Measurements from ENCODE around the gene GDNF.

The GDNF gene

DNA sequence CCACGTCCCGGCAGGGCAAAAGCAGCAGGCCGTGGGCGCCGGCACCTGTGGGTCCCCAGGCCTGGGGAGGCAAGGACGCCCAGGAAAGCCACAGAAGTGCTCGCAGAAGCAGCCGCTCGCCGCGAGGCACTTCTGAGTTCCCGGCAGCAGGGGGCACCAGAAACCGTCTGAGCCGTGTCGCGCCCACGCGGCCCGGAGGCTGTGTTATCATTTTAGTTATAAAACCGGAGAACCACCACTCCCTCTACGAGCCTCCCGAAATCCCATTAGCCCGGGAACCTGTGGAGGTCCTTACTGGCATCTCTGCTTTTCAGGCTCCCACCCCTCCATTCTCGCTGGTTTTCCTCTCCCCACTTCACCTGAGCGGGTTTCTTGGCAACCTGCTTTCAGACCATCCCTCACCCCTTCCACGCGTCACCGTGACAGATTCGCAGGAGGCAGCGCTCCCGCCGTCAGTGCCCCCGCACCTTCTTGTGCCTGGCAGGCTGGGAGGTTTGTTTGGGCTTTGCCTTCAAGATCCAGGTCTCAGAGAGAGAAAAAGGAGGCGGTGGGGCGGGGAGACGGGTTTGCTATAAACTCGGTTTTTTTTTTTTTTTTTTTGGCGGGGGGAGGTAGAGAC, 2.3 kb downstream of the GDNF start:
- Mint-ChIP-seq H3K27ac (no peak overlapping the region), H3K4me1 (peaks cover 36% of the 10 kb centered on the region), H3K4me3 (peak overlapping the region; percentile 47), H3K9me3 (no peaks in the 10 kb centered on the region), H3K36me3 (no peaks in the 10 kb centered on the region), H3K27me3 (peaks cover 82% of the 10 kb centered on the region)
- peak; percentile 46 for ATAC-seq

GRCh38 chr5:37836592-37837413, 3.0 kb downstream of the GDNF start:
- Mint-ChIP-seq H3K27me3 (peaks cover 75% of the 10 kb centered on the region), H3K27ac (no peak overlapping the region)

DNA sequence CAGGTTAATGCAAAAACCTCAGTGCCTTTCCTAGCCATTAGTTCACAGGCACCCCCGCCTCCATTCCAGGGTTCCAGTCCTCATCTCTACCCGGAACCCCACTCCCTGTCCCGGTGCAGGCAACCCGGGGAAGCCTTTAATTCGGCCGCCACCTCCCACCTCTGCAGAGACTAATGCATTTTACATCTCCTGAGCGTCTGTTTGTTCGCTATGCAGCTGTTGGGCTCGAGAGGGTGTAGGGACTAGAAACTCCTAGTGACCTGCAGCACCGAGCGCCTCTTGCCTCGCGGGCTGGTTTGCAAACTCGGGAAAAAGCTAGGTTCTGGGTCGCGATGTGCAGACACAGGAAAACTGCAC, 3.6 kb downstream of the GDNF start:
- Mint-ChIP-seq H3K4me1 (peaks cover 36% of the 10 kb centered on the region), H3K27me3 (peaks cover 69% of the 10 kb centered on the region), H3K36me3 (no peaks in the 10 kb centered on the region), H3K9me3 (no peaks in the 10 kb centered on the region), H3K4me3 (no peak overlapping the region), H3K27ac (no peak overlapping the region)
- no peak for ATAC-seq

More at GRCh38 chr5:37836592-37837413, 3.0 kb downstream of the GDNF start:
- H3K4me3 Mint-ChIP-seq, result peak overlapping the region; percentile 47
- H3K9me3 Mint-ChIP-seq, result no peaks in the 10 kb centered on the region
- H3K4me1 Mint-ChIP-seq, result peaks cover 36% of the 10 kb centered on the region
- H3K36me3 Mint-ChIP-seq, result no peaks in the 10 kb centered on the region
- ATAC-seq, result no peak

DNA sequence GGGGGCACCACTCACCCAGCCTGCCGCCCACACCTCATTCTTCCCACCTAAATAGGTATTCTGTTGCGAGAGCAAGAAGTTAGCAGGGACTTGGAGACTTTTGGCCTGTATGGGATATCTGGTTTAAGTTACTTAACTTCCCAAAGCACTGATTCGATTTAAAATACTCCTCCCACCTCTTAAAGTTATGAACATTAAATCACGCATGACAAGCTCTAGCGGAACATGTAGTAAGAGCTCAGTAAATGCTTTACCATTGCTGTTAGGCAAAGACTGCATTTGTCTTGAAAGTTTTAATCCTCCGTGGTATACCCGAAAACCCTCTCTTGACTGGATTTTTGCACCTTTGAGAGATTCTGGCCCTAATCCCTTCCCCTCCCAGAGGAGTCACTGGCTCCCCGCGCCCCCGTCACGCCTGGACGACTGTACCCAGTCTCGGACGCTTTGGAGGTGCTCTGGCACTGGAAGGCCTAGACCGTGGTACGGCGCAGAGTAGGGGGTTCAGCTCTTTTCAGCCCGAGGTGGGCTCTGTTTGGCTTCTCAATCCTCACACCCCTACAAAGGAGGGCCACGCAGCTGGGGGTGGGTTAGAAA, 4.4 kb downstream of the GDNF start:
- Mint-ChIP-seq H3K27me3 (peaks cover 62% of the 10 kb centered on the region), H3K4me1 (peaks cover 36% of the 10 kb centered on the region), H3K4me3 (no peak overlapping the region), H3K27ac (no peak overlapping the region), H3K36me3 (no peaks in the 10 kb centered on the region), H3K9me3 (no peaks in the 10 kb centered on the region)
- ATAC-seq, result no peak

DNA sequence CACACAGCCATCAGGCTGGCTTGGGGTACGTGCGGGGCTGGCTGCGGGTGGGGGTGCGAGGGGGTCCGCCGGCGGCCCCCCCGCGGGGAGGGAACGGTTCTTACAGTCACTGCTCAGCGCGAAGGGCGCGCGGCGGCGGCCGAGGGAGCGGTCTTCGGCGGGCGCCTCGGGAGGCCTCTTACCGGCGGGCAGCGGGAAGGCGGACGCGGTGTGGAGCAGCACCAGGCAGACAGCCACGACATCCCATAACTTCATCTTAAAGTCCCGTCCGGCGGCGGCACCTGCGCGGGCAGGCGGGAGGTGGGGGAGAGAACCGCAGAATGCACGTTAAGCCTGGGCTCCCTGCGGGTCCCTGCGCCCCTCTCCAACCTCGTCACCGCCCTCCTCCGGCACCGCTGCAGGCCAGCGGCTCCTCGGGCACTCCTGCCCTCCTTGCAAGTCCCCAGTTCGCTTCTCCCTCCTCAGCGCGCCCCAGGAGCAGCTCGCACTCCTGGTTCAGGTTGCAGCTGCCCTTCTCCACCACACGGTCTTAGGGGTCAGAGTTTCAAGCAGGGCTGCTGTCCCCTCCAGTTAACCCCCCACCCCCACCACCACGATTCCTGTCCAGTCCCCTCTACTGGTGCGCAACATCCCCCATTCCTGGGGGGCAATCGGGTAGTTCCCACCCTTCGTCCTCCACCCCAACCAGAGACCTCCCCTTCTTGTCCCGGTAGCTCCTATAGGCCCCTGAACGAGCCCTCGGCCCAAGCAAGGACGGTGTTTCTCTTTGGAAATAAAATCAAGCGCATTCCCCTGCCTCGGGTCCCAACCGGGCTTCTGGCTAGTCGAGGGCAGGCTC, 5.1 kb downstream of the GDNF start:
- no peak overlapping the region for H3K27ac Mint-ChIP-seq
- no peak overlapping the region for H3K4me3 Mint-ChIP-seq
- no peaks in the 10 kb centered on the region for H3K36me3 Mint-ChIP-seq
- peaks cover 36% of the 10 kb centered on the region for H3K4me1 Mint-ChIP-seq
- H3K9me3 Mint-ChIP-seq, result no peaks in the 10 kb centered on the region
- H3K27me3 Mint-ChIP-seq, result peaks cover 59% of the 10 kb centered on the region
- ATAC-seq, result no peak

DNA sequence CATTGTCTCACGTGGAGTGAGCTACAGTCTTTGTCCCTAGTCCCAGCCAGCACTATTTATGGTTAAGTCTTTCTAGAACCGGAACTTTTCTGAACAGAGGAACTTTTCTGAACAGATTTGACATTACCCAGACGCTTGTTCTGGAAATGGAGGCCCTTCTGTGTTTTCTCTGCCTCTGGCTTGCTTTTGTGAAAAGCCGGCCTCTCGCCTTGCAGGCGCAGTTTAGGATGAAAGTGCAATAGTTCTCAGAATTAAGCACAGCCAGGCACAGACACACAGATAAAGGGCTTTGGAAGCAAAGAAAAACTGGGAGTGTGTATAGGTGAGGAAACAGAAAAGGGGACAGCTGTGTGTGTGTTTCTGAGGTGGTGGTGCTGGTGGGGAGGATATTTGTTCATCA, 5.9 kb downstream of the GDNF start:
- Mint-ChIP-seq H3K4me3 (no peak overlapping the region), H3K27ac (no peak overlapping the region), H3K36me3 (no peaks in the 10 kb centered on the region), H3K9me3 (no peaks in the 10 kb centered on the region), H3K27me3 (peaks cover 60% of the 10 kb centered on the region), H3K4me1 (peaks cover 36% of the 10 kb centered on the region)
- no peak for ATAC-seq

DNA sequence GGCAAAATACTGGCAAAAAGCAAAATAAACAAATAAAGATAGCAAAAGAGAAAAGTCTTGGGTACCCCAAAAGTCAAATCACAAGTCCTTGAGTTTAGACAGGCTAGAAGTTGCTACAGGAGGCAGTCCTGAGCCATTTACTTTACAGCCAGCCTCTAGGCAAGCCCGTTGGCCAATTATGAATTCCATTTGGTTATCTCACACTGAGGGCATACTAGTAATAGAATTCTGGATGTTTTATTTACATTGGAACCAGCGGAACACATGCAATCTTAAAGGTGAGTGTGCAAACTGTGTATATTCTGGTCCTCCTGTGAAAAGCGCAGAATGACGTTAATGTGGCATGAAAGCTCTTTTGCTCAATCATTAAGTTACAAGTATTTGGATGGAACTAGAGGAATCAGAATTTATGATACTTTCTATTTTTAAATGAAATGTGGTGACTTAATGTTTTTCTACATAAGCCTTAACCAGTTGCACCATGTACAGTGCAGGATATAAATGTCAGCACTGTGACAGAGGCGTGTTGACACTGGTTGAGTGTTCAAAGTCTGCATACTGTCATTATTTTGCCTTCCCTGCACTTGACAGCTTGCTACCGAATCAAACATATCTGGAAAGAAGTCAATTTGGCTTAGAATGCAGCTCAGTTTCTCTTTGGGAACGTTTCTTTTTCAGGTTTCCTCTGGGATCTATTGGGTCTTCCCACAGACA, 7.9 kb downstream of the GDNF start:
- ATAC-seq, result no peak
- Mint-ChIP-seq H3K27ac (no peak overlapping the region), H3K4me3 (no peak overlapping the region), H3K36me3 (no peaks in the 10 kb centered on the region), H3K9me3 (no peaks in the 10 kb centered on the region), H3K27me3 (peaks cover 45% of the 10 kb centered on the region), H3K4me1 (peaks cover 18% of the 10 kb centered on the region)

DNA sequence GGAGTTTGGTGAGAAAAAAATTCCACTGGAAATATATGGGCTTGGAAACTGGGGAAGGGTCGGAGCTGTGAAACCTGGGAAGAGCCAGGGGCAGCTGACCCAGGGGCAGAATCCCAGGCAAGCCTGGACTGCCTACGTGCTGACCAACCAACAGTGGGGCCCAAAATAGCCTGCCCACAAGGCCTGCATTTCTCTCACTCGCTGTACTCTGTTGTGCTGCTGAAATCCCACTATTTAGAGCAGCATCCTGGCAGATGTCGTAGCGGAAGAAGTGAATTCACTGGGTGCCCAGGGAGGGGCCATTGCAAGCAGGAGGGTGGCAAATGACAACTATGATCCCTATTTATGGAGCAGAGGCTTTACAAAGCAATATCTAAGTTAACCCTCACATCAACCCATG, 9.5 kb downstream of the GDNF start:
- Mint-ChIP-seq H3K9me3 (no peaks in the 10 kb centered on the region), H3K27ac (no peak overlapping the region), H3K36me3 (no peaks in the 10 kb centered on the region), H3K27me3 (peaks cover 29% of the 10 kb centered on the region), H3K4me1 (peaks cover 8% of the 10 kb centered on the region), H3K4me3 (no peak overlapping the region)
- no peak for ATAC-seq

- Mint-ChIP-seq H3K27ac (no peak overlapping the region), H3K27me3 (peaks cover 11% of the 10 kb centered on the region), H3K4me1 (no peaks in the 10 kb centered on the region), H3K4me3 (no peak overlapping the region), H3K9me3 (no peaks in the 10 kb centered on the region), H3K36me3 (no peaks in the 10 kb centered on the region)
- ATAC-seq, result no peak
Measured at GRCh38 chr5:37825334-37825915, 14.4 kb downstream of the GDNF start.

DNA sequence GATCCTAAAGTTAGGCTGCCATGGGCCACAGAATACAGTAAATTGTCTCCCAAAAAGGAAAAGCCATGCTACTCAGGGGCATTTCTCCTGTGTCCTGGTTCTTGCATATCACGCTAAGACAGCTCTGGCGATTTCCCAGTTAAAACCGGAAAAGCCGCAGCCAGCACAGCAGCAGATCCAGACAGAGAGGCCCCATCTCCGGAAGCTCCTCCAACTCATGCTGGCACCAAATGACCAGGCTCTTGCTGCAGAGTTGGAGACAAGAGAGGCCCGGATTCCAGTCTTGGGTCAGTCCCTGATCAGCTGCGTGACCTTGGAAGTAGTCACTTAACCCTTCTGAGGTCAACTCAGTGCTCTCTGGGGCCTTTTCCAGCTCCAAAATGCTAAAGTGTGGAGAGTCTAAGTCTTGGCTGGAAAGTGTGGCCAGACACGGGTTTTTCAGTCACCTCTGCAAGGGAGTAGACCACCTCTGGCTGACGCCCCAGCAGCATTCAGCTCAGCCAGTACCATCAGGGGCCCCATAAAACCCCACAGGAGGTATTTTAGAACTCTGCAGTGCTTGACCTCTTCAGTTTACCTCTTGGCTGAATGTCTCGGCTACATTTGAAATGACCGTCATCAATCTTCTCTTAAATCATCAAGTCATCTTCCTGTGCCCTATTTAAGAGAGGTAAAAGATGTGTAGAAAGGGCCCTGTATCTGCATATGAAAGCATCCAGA, 16.2 kb downstream of the GDNF start:
- H3K27me3 Mint-ChIP-seq, result peaks cover 1% of the 10 kb centered on the region
- H3K36me3 Mint-ChIP-seq, result no peaks in the 10 kb centered on the region
- ATAC-seq, result no peak
- no peak overlapping the region for H3K4me3 Mint-ChIP-seq
- H3K27ac Mint-ChIP-seq, result no peak overlapping the region
- no peaks in the 10 kb centered on the region for H3K4me1 Mint-ChIP-seq
- no peaks in the 10 kb centered on the region for H3K9me3 Mint-ChIP-seq

GRCh38 chr5:37816883-37817282, 23.0 kb downstream of the GDNF start:
- no peaks in the 10 kb centered on the region for H3K9me3 Mint-ChIP-seq
- no peak overlapping the region for H3K27ac Mint-ChIP-seq
- H3K36me3 Mint-ChIP-seq, result no peaks in the 10 kb centered on the region
- no peaks in the 10 kb centered on the region for H3K4me1 Mint-ChIP-seq
- H3K4me3 Mint-ChIP-seq, result no peak overlapping the region
- no peak for ATAC-seq
- peaks cover 21% of the 10 kb centered on the region for H3K27me3 Mint-ChIP-seq

DNA sequence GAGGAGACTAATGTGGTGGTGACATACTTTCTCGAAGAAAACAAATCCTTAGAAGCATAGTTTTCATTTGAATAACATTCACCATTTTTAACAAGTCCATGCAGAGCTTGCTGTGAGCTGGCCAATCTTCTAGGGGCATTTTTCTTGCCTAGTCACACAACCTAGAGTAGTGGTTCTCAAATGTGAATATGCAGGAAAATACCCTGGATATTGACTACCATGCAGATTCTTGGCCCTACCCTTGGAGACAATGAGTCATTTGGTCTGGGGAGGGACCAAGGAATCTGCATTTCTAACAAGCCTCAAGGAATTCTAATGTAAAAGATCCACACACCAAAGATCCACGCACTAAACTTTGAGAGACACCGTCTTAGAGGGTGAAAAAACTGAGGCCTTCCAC, 23.5 kb downstream of the GDNF start:
- H3K27me3 Mint-ChIP-seq, result peaks cover 21% of the 10 kb centered on the region
- no peaks in the 10 kb centered on the region for H3K9me3 Mint-ChIP-seq
- H3K27ac Mint-ChIP-seq, result no peak overlapping the region
- H3K4me3 Mint-ChIP-seq, result no peak overlapping the region
- no peak for ATAC-seq
- no peaks in the 10 kb centered on the region for H3K36me3 Mint-ChIP-seq
- no peaks in the 10 kb centered on the region for H3K4me1 Mint-ChIP-seq

GRCh38 chr5:37815913-37816312, 23.9 kb downstream of the GDNF start:
- Mint-ChIP-seq H3K4me1 (no peaks in the 10 kb centered on the region), H3K36me3 (no peaks in the 10 kb centered on the region), H3K4me3 (no peak overlapping the region), H3K9me3 (no peaks in the 10 kb centered on the region), H3K27me3 (peaks cover 21% of the 10 kb centered on the region), H3K27ac (no peak overlapping the region)
- no peak for ATAC-seq

- no peaks in the 10 kb centered on the region for H3K36me3 Mint-ChIP-seq
- H3K27me3 Mint-ChIP-seq, result peaks cover 21% of the 10 kb centered on the region
- H3K4me3 Mint-ChIP-seq, result no peak overlapping the region
- H3K27ac Mint-ChIP-seq, result no peak overlapping the region
- no peak for ATAC-seq
- H3K9me3 Mint-ChIP-seq, result no peaks in the 10 kb centered on the region
- no peaks in the 10 kb centered on the region for H3K4me1 Mint-ChIP-seq
Measured at GRCh38 chr5:37814699-37815098, 25.1 kb downstream of the GDNF start.

Measured in stimulated activated memory B cell treated with anti-CD40 and anti-IgM and Interleukin-4, amounts not matched to agents 10 μg/mL and 1 μg/mL and 100 μg/mL, for 72 hours (primary cell).